Measurements from ENCODE around the gene TPST2. TPM values are rescaled to one million over a fixed set of nuclear protein-coding genes. Genes with fewer than 3 reads are reported as not detected.

TPST2 gene
- total RNA-seq, 1 experiment from 2014 or later, result 5.8 TPM

- no peak for DNase-seq (ENCODE audit: extremely low read depth, low read depth)
Measured at GRCh38 chr22:26559961-26560575, 29.9 kb downstream of the TPST2 start.

GRCh38 chr22:26558248-26558895, 31.6 kb downstream of the TPST2 start:
- DNase-seq (ENCODE audit: extremely low read depth, low read depth), result no peak

GRCh38 chr22:26556904-26557303, 33.0 kb downstream of the TPST2 start:
- no peak for DNase-seq (ENCODE audit: extremely low read depth, low read depth)

GRCh38 chr22:26555478-26555877, 34.5 kb downstream of the TPST2 start:
- DNase-seq (ENCODE audit: extremely low read depth, low read depth), result no peak

GRCh38 chr22:26554956-26555355, 35.0 kb downstream of the TPST2 start:
- DNase-seq (ENCODE audit: extremely low read depth, low read depth), result no peak

GRCh38 chr22:26553056-26553752, 36.7 kb downstream of the TPST2 start:
- no peak for DNase-seq (ENCODE audit: extremely low read depth, low read depth)

GRCh38 chr22:26552466-26552865, 37.5 kb downstream of the TPST2 start:
- DNase-seq (ENCODE audit: extremely low read depth, low read depth), result no peak

GRCh38 chr22:26551568-26551967, 38.4 kb downstream of the TPST2 start:
- DNase-seq (ENCODE audit: extremely low read depth, low read depth), result no peak

- no peak for DNase-seq (ENCODE audit: extremely low read depth, low read depth)
Measured at GRCh38 chr22:26550498-26551033, 39.4 kb downstream of the TPST2 start.

GRCh38 chr22:26549902-26550497, 39.9 kb downstream of the TPST2 start:
- DNase-seq (ENCODE audit: extremely low read depth, low read depth), result no peak

- DNase-seq (ENCODE audit: extremely low read depth, low read depth), result no peak
Measured at GRCh38 chr22:26548984-26549383, 40.9 kb downstream of the TPST2 start.

GRCh38 chr22:26548303-26548702, 41.6 kb downstream of the TPST2 start:
- DNase-seq (ENCODE audit: extremely low read depth, low read depth), result no peak

GRCh38 chr22:26547837-26548236, 42.1 kb downstream of the TPST2 start:
- no peak for DNase-seq (ENCODE audit: extremely low read depth, low read depth)

- DNase-seq (ENCODE audit: extremely low read depth, low read depth), result no peak
Measured at GRCh38 chr22:26547426-26547825, 42.5 kb downstream of the TPST2 start.

GRCh38 chr22:26546282-26546681, 43.6 kb downstream of the TPST2 start:
- no peak for DNase-seq (ENCODE audit: extremely low read depth, low read depth)

GRCh38 chr22:26545827-26546226, 44.1 kb downstream of the TPST2 start:
- no peak for DNase-seq (ENCODE audit: extremely low read depth, low read depth)

- no peak for DNase-seq (ENCODE audit: extremely low read depth, low read depth)
Measured at GRCh38 chr22:26545385-26545784, 44.5 kb downstream of the TPST2 start.

- DNase-seq (ENCODE audit: extremely low read depth, low read depth), result no peak
Measured at GRCh38 chr22:26544489-26544888, 45.4 kb downstream of the TPST2 start.

- no peak for DNase-seq (ENCODE audit: extremely low read depth, low read depth)
Measured at GRCh38 chr22:26542831-26543230, 47.1 kb downstream of the TPST2 start.

GRCh38 chr22:26541167-26541819, 48.6 kb downstream of the TPST2 start:
- DNase-seq (ENCODE audit: extremely low read depth, low read depth), result no peak

- no peak for DNase-seq (ENCODE audit: extremely low read depth, low read depth)
Measured at GRCh38 chr22:26540119-26540518, 49.8 kb downstream of the TPST2 start.

Data from NCI-H460 (cell line).